ENCODE measurements around the gene TMEM117. TPM values are rescaled to one million over a fixed set of nuclear protein-coding genes. Genes with fewer than 3 reads are reported as not detected.
"Not testable (repeated sequence)": the region's sequence is repeated elsewhere in the genome, so short reads cannot be mapped to it uniquely, and the experiment has no call there.

TMEM117 gene
- total RNA-seq, 1 experiment from 2014 or later, result 12.0 TPM

GRCh38 chr12:44206045-44206444 lies 370.2 kb downstream of the TMEM117 start:
- in situ Hi-C loops (cut with HindIII; ENCODE audit: low pct_unique_long_range_greater_than_20kb, low sequenced_read_pairs), result no loop called here
- DNase-seq (ENCODE audit: low read depth), result no peak

GRCh38 chr12:44217146-44217883 lies 381.4 kb downstream of the TMEM117 start:
- in situ Hi-C loops (cut with HindIII; ENCODE audit: low pct_unique_long_range_greater_than_20kb, low sequenced_read_pairs), result no loop called here
- no peak for DNase-seq (ENCODE audit: low read depth)

- in situ Hi-C loops (cut with HindIII; ENCODE audit: low pct_unique_long_range_greater_than_20kb, low sequenced_read_pairs), result no loop called here
- no peak for DNase-seq (ENCODE audit: low read depth)
Observed at GRCh38 chr12:44223736-44224135, 387.9 kb downstream of the TMEM117 start.

DNA sequence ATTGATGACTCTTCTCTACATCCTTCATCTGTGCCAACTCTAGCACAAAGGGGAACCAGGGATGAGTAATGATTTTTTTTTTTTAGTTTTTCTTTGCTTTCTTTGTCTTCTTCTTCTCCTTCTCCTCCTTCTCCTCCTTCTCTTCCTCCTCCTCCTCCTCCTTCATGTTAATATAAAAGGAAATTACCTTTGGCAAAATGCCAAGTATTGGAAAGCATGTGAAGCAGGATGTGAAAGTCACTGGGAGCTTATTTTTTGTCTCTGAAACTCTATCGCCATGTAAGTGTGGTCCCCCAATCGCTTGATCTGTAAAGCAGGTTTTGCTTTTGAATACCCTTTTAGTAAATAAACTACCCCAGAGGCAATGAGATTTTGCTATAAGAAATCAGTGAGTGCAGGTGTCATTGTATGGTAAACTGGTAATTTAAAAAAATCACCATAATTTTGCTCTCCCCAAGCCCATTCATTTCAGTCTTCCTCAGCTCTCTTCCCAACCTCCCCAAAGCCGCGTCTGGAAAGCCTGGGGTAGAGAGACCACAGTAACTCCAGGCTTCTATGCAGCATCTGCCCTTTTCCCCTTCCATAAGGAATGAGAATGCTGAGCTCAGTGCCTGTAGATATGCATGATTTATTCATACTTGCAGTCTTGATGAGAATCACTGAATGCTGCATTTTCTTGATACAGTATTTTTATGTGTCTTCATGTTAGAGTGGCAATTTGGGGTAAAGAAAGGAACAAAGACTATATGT lies 388.7 kb downstream of the TMEM117 start:
- in situ Hi-C loops (cut with HindIII; ENCODE audit: low pct_unique_long_range_greater_than_20kb, low sequenced_read_pairs), result no loop called here
- no peak for DNase-seq (ENCODE audit: low read depth)

- in situ Hi-C loops (cut with HindIII; ENCODE audit: low pct_unique_long_range_greater_than_20kb, low sequenced_read_pairs), result no loop called here
- DNase-seq (ENCODE audit: low read depth), result no peak
Observed at GRCh38 chr12:44225149-44225510, 389.2 kb downstream of the TMEM117 start.

DNA sequence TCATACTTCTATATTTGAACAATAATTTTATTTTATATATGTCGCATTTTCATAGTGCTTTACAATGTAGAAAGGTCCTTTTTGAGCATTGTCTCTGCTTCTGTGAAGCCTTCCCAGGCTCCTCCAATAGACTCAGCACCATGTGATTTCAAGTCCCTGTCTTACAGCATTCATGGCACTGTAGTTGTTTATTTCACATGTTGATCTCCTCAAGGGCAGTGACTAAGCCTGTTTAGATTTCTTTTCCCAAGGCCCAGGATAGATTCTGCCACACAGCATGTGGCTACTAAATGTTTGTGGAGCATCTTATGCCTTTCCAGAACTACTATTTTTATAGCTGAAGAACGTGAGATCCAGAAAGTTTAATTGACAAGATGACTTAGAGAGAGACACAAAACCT lies 391.7 kb downstream of the TMEM117 start:
- no peak for DNase-seq (ENCODE audit: low read depth)
- in situ Hi-C loops (cut with HindIII; ENCODE audit: low pct_unique_long_range_greater_than_20kb, low sequenced_read_pairs), result no loop called here

DNA sequence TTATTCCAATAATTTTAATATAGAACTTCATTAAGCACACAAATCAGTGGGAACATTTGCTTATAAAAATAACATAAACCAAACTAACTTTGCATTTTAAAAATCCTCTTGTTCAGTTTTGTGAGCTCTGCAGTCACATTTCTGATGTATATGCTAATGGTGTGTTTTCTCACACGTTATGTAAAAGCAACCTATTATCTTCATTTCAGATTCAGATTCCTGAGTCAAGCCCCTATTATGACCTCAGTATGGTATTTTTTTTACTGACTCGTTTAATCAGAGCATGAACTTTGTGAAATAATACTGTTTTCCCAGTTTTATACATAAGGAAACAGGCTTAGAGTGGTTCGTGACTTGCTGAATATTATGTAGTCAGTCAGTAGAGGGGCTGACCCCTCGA lies 394.0 kb downstream of the TMEM117 start:
- in situ Hi-C loops (cut with HindIII; ENCODE audit: low pct_unique_long_range_greater_than_20kb, low sequenced_read_pairs), result no loop called here
- DNase-seq (ENCODE audit: low read depth), result no peak

GRCh38 chr12:44235674-44236073 lies 399.8 kb downstream of the TMEM117 start:
- DNase-seq (ENCODE audit: low read depth), result no peak
- in situ Hi-C loops (cut with HindIII; ENCODE audit: low pct_unique_long_range_greater_than_20kb, low sequenced_read_pairs), result no loop called here

- in situ Hi-C loops (cut with HindIII; ENCODE audit: low pct_unique_long_range_greater_than_20kb, low sequenced_read_pairs), result no loop called here
- DNase-seq (ENCODE audit: low read depth), result no peak
Observed at GRCh38 chr12:44240186-44240585, 404.3 kb downstream of the TMEM117 start.

DNA sequence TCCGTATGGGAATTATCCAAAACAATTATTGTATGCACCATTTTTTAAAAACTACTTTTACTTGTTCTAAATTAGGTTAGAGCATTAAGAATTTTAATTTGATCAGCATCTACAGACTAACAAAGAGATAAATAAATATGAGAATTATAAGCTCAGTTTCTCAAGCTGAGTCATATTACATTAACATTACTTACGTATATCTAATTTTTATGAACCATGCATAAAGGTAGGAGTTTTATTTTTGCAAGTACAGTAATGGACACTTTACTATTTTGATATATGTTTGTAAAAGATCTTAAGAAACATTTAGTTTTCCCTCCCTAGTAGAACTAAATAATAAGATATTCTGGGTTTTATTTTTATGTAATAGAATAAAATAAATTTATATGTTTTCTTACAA lies 410.1 kb downstream of the TMEM117 start:
- in situ Hi-C loops (cut with HindIII; ENCODE audit: low pct_unique_long_range_greater_than_20kb, low sequenced_read_pairs), result no loop called here
- DNase-seq (ENCODE audit: low read depth), result no peak

- in situ Hi-C loops (cut with HindIII; ENCODE audit: low pct_unique_long_range_greater_than_20kb, low sequenced_read_pairs), result no loop called here
- DNase-seq (ENCODE audit: low read depth), result no peak
Observed at GRCh38 chr12:44246482-44247105, 410.7 kb downstream of the TMEM117 start.

GRCh38 chr12:44247588-44247987 lies 411.7 kb downstream of the TMEM117 start:
- no peak for DNase-seq (ENCODE audit: low read depth)
- in situ Hi-C loops (cut with HindIII; ENCODE audit: low pct_unique_long_range_greater_than_20kb, low sequenced_read_pairs), result no loop called here

DNA sequence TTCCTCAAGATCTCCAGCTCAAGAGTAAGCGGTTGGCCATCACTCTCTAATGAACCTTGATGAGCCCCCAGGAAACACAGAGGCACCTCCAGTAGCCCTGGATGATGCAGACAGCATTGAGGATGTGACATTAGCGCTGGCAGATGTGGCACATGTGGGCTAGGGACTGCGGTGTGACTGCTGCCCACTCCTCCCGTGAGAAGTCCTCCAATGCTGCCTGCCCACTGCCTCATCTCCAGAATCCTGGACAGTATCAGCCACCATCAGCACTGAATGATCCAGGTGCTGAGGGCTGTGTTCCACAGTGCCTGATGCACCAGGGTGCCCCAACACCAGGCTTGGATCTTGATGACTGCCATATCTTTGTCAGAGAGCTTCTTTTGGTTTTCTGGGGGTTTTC lies 412.6 kb downstream of the TMEM117 start:
- in situ Hi-C loops (cut with HindIII; ENCODE audit: low pct_unique_long_range_greater_than_20kb, low sequenced_read_pairs), result no loop called here
- DNase-seq (ENCODE audit: low read depth), result no peak

DNA sequence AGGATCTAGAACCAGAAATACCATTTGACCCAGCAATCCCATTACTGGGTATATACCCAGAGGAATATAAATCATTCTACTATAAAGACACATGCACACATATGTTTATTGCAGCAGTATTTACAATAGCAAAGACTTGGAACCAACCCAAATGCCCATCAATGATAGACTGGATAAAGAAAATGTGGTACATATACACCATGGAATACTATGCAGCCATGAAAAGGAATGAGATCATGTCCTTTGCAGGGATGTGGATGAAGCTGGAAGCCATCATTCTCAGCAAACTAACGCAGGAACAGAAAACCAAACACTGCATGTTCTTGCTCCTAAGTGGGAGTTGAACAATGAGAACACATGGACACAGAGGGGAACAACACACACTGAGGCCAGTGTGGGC lies 414.6 kb downstream of the TMEM117 start:
- in situ Hi-C loops (cut with HindIII; ENCODE audit: low pct_unique_long_range_greater_than_20kb, low sequenced_read_pairs); DNase-seq (ENCODE audit: low read depth): not testable (repeated sequence)

GRCh38 chr12:44253338-44253856 lies 417.5 kb downstream of the TMEM117 start:
- DNase-seq (ENCODE audit: low read depth), result no peak
- in situ Hi-C loops (cut with HindIII; ENCODE audit: low pct_unique_long_range_greater_than_20kb, low sequenced_read_pairs), result no loop called here

DNA sequence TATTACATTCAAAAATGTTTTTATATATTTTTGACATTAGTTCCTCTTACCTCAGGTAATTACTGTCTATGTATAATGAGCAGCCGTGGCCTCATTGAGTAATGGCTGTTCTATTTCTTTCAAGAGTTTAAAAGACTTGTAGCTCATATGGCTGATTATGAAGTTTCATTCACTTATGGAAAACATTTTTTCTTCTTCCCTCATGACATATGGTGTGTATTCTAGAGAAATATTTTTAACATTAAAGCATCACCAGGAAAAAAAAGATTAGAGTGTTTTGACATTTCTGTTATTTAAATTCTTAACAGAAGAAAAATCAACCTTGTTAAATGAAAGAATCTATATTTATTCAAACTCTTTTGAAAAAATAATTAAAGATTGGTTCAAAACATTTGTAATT lies 422.4 kb downstream of the TMEM117 start:
- DNase-seq (ENCODE audit: low read depth), result no peak
- in situ Hi-C loops (cut with HindIII; ENCODE audit: low pct_unique_long_range_greater_than_20kb, low sequenced_read_pairs), result no loop called here

DNA sequence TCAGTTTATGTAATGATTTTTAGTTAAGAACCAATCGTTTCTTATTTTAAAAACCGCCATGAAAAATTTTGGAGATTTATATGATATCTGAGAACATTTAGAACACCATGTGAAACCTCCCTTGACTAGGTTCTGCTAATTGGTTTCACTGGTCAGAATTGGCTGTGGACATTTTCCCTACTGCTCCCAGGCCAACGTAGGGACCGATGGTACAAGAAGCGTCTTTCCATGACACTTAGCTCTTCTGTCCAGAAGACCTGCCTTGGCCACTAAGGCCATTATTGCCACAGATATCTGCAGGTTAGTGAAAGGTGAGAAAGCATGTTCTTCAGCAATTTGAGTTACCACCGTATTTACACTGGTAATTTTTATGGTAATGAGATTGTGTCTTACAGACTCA lies 424.0 kb downstream of the TMEM117 start:
- no peak for DNase-seq (ENCODE audit: low read depth)
- in situ Hi-C loops (cut with HindIII; ENCODE audit: low pct_unique_long_range_greater_than_20kb, low sequenced_read_pairs), result no loop called here

DNA sequence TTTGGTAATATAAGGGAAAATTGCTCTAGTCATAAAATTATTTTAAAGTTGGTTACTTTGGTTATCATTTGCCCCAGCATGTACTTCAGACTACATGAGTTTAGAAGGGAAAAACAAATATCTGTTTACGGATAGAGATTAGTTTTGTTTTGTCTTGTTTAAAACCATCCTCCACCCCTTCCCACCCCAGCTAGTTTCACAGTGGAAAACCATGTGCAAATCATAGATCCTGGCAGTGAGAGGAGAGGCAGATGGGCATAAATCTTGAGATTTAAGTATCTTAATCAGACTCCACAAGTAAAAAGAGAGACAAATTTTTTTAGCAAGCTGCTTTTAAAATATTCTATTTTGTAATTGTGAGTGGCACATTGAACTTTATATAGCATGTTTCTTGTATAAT lies 424.7 kb downstream of the TMEM117 start:
- in situ Hi-C loops (cut with HindIII; ENCODE audit: low pct_unique_long_range_greater_than_20kb, low sequenced_read_pairs), result no loop called here
- DNase-seq (ENCODE audit: low read depth), result no peak

- in situ Hi-C loops (cut with HindIII; ENCODE audit: low pct_unique_long_range_greater_than_20kb, low sequenced_read_pairs), result no loop called here
- DNase-seq (ENCODE audit: low read depth), result no peak
Observed at GRCh38 chr12:44285321-44285960, 449.6 kb downstream of the TMEM117 start.

Measured in Caki2 (cell line).